GM18526 (cell line): Measurements from ENCODE around the gene SASH3.

ENCODE experiments used
- POLR2A ChIP-seq: IDR thresholded peaks from 3 replicates; pipeline ENCODE4 v1.6.1; 2011; ENCODE audit not compliant: insufficient read length; ENCODE audit errors: extremely low read depth

Gene SASH3

DNA sequence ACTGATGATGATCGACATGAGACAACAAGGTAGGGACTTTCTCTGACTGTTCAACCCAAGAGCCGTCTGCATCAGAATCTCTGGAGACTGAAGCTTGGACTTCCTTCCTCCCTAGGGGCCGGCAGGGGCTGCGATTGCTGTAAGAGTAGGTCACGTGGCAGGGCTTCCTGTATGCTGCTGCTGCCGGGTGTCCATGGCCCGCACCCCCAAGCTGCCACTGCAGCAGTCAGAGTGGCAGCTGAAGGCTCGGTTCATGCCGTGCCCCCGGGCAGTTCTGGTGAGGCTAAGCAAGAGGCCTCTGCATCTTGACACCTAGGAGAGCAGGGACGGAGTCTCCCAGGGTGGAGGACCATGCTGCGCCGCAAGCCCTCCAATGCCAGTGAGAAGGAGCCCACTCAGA lies at the start of gene SASH3:
Gene SASH3, plus strand, starts transcription at position 203 of the 400 bp plus-strand sequence. Its CDS starts 149 bp downstream, at position 352.
- TF ChIP-seq POLR2A: peak; percentile 83

DNA sequence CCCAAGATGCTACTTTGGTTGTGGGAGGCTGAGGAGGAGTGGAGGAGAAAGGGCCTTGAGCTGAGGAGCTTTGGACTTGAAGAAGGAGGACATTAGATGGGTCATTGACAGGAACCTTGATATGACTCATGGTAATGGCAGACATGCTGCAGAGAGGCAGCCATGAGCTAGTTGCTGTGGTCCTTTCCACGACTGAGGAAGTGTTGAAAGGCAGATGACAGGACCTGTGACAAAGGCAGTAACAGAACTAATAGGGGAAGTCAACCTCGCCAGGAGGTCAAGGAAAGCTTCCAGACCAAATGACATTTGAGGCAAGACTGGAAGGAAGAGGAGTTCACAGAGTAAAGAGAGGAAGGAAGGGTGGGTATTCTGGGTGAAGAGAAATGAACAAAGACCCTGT lies 48.5 kb upstream of the SASH3 start:
- TF ChIP-seq POLR2A: no peak

DNA sequence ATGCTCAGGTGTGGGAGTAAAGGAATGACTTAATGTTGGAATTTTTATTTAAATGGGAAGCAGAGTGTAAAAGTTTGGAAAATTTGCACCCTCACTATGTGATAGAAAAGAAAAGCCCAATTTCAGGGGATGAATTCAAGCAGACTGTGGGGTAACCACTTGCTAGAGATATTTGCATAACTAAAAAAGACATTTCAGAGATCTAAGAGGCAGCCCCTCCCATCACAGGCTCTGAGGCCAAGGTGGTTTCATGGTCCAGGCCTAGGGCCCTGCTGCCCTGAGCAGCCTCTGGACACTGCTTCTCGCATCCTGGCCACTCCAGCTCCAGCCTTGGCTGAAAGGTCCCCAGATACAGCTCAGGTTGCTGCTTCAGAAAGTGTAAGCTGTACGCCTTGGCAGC lies 46.9 kb upstream of the SASH3 start:
- no peak for TF ChIP-seq POLR2A

DNA sequence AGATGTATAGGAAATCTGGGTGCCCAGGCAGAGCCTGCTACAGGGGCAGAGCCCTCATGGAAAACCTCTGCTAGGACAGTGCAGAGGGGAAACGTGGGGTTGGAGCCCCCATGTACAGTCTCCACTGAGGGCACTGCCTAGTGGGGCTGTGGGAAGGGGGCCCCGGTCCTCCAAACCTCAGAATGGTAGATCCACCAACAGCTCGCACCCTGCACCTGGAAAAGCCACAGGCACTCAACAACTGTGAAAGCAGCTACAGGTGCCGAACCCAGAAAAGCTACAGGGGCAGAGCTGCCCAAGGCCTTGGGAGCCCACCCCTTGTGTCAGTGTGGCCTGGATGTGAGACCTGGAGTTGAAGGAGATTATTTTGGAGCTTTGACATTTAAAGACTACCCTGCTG lies 46.4 kb upstream of the SASH3 start:
- TF ChIP-seq POLR2A: no peak

DNA sequence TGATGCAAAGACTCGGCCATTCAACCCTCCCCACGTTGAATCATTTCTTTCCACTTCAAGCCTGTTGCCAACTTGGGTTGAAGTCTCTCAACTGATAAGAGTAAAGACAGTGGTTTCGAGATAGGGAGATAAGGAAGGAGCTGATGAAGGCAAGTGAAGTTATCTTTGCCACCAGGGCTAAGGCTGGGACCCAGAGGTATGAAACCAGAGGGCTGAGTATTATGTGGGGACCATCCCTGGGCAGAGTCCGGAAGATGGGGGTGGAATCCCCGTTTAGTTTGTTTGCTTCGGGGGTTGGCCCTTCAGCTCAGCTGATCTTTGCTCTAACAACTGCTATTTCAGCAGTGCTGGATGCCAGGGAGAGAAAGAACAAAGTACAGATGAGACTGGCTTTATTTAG lies 43.3 kb upstream of the SASH3 start:
- TF ChIP-seq POLR2A: no peak

DNA sequence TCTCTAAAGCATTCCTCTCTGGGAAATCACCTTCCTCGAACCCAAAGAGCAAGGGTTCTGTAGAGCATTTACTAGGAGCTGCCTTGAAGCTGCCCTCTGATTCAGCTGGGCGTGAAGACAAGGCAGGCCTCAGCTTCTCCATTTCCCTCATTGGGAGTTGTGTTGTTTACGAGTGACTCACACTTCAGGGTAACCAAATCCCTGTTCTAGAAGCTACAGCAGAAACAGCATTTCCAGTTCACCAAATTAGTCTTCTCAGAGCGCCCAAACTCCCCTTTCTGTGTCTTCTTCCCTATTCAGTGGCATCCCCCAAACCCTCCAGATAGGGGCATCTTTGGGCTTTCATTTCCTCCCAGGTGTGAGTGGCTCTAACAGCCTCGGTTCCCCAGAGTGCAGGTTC lies 41.8 kb upstream of the SASH3 start:
- TF ChIP-seq POLR2A: no peak

DNA sequence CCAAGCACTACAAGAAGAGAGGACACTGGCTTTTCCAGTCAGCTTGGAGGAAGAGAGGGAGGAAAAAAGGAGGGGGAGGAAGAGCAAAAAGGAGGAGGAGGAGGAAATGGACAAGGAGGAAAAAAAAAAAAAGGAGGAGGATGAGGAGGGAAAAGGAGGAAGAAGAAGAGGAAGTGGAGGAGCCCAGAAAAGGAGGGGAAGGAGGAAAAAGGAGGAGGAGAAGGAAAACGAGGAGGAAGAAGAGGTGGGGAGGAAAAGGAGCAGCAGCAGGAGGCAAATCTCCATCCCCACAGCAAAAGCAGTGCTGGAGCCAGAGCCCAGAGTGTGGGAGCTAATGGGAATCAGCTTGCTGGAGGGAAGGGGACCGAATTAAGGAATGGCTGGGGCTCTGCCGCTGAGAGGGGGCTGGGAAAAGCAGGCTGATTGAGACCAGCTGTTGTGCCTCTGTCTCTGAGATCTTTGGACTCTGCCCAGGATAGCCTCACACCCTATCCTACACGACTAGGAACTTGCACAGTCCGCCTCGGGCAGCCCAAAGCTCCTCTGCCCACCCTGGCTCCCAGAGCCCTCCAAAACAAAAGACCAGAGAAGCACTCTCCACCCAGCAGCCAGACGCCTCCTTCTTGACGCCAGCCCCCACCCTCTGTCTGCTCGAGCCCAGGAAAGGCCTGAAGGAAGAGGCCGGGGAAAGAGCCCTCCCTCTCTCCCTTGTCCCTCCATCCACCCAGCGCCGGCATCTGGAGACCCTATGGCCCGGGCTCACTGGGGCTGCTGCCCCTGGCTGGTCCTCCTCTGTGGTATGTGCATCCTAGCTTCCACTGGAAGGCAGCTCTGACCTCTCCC lies 41.1 kb upstream of the SASH3 start, which contains the start of gene XPNPEP2:
Gene XPNPEP2, plus strand, starts transcription at position 514 of the 843 bp plus-strand sequence. Its CDS starts 235 bp downstream, at position 749.
- TF ChIP-seq POLR2A: no peak

DNA sequence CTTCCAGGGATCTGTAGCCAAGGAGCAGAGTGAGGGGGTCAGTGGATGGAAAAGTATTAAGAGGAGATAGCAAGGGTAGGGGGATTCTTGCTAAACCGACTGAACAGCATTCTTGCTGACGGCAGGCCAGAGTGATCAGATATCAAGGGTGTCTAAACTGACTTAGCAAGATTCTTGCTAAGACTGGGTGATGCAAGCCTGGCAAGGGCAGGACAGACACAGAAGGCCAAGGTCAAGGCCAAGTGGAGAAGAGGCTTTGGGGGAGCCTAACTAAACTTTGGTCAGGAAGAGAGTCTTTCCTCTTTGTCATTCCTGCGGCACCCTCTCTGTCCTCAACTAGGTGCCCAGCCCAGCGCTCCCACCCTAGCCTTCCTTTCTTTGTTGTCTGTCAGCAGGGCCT lies 40.2 kb upstream of the SASH3 start:
- TF ChIP-seq POLR2A: no peak

DNA sequence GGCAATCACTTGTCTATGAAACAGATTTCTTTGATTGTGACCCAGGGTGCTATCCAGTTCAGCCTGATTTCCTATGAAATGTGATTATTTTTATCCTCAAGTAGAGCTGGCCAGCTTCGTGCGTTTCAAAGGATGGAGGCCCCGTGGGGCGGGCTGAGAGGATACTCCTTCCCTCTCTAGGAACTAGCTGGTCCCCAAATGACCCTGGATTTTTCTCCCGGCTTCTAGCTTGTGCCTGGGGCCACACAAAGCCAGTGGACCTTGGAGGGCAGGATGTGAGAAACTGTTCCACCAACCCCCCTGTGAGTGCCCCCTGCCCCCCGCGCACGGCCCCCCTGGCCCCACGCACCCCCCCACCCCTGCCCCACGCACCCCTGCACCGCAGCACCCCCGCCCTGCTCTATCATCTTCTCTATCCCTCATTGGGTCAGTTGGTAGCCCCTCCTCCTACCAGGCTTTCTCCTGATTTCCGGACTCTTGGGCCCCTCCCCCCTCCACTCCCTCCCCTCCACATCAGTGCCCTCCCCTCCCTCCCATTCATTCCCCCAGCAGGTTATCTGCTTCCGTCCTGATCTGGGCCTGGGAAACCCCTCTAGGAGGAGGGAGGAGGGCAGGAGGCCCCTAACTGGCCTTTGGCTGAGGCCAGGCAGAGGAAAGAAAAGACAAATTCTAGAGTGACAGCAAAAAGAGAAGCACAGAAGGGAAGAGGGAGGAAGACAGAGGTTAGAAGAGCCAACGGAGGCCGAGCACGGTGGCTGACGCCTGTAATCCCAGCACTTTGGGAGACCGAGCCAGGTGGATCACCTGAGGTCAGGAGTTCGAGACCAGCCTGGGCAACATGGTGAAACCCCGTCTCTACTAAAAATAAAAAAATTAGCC lies 37.6 kb upstream of the SASH3 start:
- no peak for TF ChIP-seq POLR2A

DNA sequence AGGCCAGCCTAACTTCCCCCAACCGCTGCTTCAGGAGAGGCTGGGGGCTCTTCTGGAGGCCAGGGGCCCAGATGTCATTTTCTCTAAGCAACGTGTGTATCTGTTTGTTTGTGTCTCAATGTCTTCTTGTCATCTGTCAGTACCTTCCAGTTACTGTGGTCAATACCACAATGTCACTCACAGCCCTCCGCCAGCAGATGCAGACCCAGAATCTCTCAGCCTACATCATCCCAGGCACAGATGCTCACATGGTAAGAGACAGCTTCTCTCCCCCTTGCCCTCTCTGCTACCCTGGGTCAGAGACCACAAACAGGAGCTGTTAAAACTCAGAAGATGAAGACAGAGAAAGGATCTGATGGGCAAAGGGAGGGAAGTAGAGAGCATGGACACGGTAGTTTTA lies 35.9 kb upstream of the SASH3 start:
- TF ChIP-seq POLR2A: no peak

DNA sequence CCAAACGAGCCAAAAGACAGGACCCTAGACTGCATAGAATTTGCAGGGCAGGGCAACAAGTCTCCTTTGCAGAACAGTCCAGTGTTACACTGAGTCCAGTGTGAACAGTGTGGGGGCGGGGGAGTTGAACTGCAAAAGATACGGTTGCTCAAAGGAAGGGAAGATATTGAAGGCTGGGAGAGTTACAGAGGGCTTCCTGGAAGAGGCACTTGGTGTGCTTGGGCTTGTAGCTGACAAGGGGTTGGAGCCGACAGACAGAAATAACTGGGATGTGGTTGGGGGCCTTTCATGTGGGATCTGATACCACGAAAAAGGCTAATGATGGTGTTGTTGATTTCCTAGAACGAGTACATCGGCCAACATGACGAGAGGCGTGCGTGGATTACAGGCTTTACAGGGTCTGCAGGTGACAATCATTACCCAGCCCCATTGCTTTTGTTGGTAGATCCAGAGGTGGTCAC lies 34.9 kb upstream of the SASH3 start:
- no peak for TF ChIP-seq POLR2A

DNA sequence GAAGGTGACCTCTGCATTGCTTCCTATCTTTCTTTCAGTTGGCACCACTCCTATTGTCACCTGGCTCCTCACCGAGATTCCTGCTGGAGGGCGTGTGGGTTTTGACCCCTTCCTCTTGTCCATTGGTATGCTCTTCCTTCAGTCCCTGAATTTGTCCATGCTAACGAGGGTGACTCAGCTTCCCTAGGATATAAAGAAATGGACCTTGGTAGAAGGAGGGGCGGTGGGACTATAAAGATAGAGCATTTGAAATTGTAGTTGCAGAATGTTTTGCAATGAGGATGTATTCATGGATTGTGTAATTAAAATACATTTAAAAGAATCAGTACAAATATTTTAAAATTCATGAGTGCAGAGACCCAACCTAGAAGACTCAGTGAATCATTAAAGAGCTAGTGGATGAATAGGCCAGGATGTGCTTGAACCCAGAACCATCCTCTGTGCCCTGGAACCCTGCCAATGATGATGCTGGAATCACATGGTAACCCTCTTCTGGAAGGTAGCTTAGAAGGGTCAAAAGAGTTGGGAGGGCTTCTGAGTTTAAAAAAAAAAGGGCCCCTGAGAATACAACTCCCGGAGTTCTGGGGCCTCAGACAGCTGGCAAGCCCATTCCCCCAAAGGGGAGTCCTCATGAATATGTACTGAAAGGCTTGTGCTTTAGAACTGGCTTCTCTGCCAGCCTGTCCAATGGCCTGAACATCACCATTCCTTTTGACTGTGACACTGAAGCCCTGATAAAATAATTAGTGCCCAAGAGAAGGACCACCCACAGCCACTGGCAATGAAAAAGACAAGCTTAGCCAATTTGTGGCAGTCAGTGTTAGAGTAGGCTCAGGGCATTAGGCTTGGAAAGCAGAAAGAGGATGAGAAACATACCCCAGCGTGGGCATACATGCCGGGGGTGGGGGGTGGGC lies 32.9 kb upstream of the SASH3 start:
- no peak for TF ChIP-seq POLR2A

DNA sequence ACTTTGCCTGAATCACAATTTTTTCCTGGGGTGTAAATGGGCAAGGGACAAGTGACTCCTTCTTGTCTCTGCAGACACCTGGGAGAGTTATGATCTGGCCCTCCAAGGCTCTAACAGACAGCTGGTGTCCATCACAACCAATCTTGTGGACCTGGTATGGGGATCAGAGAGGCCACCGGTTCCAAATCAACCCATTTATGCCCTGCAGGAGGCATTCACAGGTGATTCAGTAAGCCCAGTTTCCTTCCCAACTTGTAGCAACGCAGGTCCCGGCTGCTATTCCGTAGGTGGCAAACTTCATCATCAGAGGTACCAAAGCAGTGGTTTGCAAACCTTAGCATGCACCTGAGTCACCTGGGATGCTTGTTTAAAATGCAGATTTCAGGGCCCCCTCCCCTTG lies 32.2 kb upstream of the SASH3 start:
- TF ChIP-seq POLR2A: no peak

DNA sequence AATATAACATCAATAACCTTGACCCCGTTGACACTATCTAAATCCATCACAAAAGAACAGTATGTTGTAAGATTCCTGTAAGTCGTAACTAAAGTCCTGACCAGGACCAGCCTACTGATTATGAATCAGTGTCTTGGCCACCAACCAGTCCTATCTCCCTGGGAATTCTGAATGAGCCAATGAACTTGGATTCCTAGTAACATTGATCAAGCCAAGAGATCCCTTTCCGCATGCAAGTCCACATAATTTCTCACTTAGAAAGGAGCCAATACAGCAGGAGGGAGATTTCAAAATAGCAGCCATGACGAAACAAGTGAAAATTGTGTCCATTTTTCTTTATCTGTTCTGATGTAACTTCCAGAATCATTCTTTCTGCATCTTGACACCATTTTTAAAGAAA lies 31.4 kb upstream of the SASH3 start:
- TF ChIP-seq POLR2A: no peak

DNA sequence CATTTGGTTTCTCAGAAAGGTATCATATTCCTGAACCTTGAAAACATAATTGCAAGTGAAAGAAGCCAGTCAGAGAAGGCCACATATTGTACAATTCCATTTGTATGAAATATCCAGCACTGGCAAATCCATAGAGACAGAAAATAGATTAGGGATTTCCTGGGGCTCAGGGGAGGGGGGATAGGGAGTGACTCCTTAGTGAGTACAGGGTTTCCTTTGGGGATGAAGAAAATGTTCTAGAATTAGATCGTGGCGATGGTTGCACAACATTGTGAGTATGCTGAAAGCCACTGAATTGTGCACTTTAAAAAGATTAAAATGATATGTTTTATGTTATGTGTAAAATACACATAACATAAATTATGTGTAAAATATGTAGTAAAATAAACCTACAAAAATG lies 30.7 kb upstream of the SASH3 start:
- TF ChIP-seq POLR2A: no peak
